ENCODE measurements around the gene FBXL20.

GRCh38 chr17:39236981-39237441 is 164.4 kb downstream of the FBXL20 start:
- TF ChIP-seq EZH2 (IDR thresholded peaks at IDR 0.05; ENCODE audit: insufficient read depth, poor library complexity, severe bottlenecking) (no peak), EZH2phosphoT487 (IDR thresholded peaks at IDR 0.05; ENCODE audit: insufficient read depth, low read depth) (no peak)

Measured in GM23248 (cell line).